PC-3 (cell line): ENCODE data around the gene ANG.

Experiments
- EZH2phosphoT487 ChIP-seq: fragments of 300-600 bp; sonication (generic); IDR thresholded peaks from 2 replicates; pipeline ENCODE4 v1.6.1; 2018; ENCODE audit warnings: mild to moderate bottlenecking, antibody characterized with exemption, low read length, borderline replicate concordance
- TF ChIP-seq, protein P1 (sequence below): fragments of 300-600 bp; sonication (generic); conservative IDR thresholded peaks from 2 replicates; pipeline ENCODE4 v1.5.1; 2017; ENCODE audit warnings: antibody characterized with exemption, low read depth, mild to moderate bottlenecking, low read length

GRCh38 chr14:20696764-20697163, 8.2 kb downstream of the ANG start:
- TF ChIP-seq, protein P1, sequence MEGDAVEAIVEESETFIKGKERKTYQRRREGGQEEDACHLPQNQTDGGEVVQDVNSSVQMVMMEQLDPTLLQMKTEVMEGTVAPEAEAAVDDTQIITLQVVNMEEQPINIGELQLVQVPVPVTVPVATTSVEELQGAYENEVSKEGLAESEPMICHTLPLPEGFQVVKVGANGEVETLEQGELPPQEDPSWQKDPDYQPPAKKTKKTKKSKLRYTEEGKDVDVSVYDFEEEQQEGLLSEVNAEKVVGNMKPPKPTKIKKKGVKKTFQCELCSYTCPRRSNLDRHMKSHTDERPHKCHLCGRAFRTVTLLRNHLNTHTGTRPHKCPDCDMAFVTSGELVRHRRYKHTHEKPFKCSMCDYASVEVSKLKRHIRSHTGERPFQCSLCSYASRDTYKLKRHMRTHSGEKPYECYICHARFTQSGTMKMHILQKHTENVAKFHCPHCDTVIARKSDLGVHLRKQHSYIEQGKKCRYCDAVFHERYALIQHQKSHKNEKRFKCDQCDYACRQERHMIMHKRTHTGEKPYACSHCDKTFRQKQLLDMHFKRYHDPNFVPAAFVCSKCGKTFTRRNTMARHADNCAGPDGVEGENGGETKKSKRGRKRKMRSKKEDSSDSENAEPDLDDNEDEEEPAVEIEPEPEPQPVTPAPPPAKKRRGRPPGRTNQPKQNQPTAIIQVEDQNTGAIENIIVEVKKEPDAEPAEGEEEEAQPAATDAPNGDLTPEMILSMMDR = no peak
- TF ChIP-seq EZH2phosphoT487 = no peak
